Fibroblast of pulmonary artery (primary cell): Measurements from ENCODE around the gene ZNF598.
A peak's percentile ranks its signal among the peaks of the same experiment; 100 is the strongest.

ENCODE experiments used
- DNase-seq: peaks from one replicate; pipeline ENCODE4 v3.0.0-alpha.2; 2010; ENCODE audit warnings: low read depth
- H3K4me3 ChIP-seq: replicated peaks from 2 replicates; pipeline ENCODE4 v1.5.1; 2011; ENCODE audit warnings: low read depth, mild to moderate bottlenecking, control low read depth, low read length, moderate library complexity
- CTCF ChIP-seq: IDR thresholded peaks from 2 replicates; pipeline ENCODE4 v1.5.1; 2011; ENCODE audit warnings: mild to moderate bottlenecking, control low read depth, low read length, inconsistent platforms; ENCODE audit errors: missing control alignments

Gene ZNF598

GRCh38 chr16:2009164-2009711, 383 bp downstream of the ZNF598 start:
- DNase-seq = no peak
- TF ChIP-seq CTCF = no peak
- peak overlapping the region; percentile 68 for H3K4me3 ChIP-seq

- peak overlapping the region; percentile 68 for H3K4me3 ChIP-seq
- no peak for TF ChIP-seq CTCF
- peak; percentile 57 for DNase-seq
Measured at GRCh38 chr16:2008631-2009163, 924 bp downstream of the ZNF598 start.

- peak overlapping the region; percentile 68 for H3K4me3 ChIP-seq
- no peak for TF ChIP-seq CTCF
- peak; percentile 72 for DNase-seq
Measured at GRCh38 chr16:2008009-2008526, 1.6 kb downstream of the ZNF598 start.

- DNase-seq = no peak
- H3K4me3 ChIP-seq = peak overlapping the region; percentile 68
- TF ChIP-seq CTCF = no peak
Measured at GRCh38 chr16:2007081-2007836, 2.4 kb downstream of the ZNF598 start.

- TF ChIP-seq CTCF = no peak
- DNase-seq = no peak
- no peak overlapping the region for H3K4me3 ChIP-seq
Measured at GRCh38 chr16:2006317-2006716, 3.3 kb downstream of the ZNF598 start.

- no peak for DNase-seq
- TF ChIP-seq CTCF = no peak
- no peak overlapping the region for H3K4me3 ChIP-seq
Measured at GRCh38 chr16:2005646-2006045, 4.0 kb downstream of the ZNF598 start.
